Measurements from ENCODE around the gene MRPS17.

The MRPS17 gene

DNA sequence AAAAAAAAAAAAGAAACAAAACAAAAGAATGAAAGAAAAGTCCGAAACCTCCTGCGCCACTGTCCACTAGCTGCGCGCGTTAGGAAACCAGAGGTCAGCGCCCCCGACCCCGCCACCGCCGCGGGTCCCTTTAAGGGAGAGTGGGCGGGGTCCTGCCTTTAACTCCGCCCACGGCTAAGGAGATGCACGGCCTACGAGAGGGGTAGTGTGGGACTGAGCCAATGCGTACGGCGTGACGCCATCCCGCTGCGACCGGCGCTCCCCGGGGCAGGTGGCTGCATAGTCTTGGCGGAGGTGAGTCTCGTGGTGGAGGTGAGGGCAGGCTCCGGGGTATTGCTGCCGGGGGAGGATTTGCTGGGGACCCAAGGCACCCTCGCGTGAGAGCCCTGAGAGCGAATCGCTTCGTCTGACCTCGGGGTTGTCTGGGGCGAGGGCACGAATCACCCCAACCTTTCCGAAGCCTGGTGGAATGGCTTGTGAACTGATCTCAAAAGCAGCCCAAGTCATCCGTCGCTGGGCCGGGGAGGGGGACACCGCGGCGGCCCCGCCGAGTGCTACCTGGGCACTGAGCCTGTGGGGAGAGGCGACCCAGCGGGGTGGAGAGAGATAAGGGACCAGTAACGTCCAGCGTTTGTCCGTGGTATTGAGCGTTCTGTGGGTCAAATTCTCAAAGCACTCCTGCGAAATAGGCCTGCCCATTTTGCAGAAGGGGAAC lies at the start of gene MRPS17:
MRPS17 (plus strand) TSS at position 241 of the 715 bp plus-strand sequence. CDS start 1,319 bp downstream, outside the sequence.
- peak; percentile 90 to 92 for DNase-seq

DNA sequence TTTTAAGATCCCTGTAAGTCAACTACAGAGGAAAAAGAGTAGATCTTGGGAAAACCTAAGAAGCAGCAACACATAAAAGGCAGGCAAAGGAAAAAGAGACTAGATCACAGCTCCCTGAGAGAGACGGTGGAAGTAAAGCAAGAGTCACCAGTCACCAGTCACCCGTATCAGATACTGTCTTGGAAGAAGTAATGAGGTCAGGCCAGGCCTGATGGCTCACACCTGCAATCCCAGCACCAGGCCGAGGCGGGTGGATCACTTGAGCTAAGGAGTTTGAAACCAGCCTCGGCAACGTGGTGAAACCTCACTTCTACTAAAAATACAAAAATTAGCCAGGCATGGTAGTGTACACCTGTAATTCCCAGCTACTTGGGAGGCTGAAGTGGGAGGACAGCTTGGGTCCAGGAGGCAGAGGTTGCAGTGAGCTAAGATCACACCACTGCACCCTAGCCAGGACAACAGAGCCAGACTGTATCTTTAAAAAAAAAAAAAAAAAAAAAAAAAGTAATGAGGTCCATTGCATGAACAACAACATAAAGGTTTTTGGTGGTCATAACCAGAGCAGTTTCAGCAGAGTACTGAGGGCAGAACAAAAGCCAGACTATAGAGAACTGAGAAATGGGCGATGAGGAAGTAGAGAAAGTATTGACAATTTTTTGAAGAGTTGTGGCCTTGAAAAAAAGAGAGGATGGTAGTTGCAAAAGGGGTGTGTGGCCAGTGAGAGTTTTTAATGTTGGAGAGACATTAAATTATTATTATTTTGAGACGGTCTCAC lies 47.5 kb upstream of the MRPS17 start:
- DNase-seq = no peak

DNA sequence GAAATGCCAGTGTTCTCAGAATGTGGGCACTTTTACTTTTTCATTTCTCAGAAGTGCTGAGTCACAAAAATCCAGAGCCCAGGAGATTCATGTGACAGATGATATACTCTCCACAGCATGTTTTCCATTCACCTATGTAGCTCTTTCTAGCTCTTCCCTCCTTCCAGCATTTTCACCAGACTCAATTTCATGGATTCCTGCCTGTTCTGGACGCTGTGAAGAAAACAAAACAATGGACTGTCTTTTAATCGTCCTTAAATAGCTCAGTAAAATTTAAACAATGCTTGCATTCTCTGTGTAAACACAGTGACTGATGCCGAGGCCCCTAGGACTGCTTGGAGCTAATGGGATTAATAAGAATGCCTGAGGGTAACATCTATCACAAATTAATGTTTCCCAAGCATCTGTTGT lies 38.9 kb upstream of the MRPS17 start:
- no peak for DNase-seq

DNA sequence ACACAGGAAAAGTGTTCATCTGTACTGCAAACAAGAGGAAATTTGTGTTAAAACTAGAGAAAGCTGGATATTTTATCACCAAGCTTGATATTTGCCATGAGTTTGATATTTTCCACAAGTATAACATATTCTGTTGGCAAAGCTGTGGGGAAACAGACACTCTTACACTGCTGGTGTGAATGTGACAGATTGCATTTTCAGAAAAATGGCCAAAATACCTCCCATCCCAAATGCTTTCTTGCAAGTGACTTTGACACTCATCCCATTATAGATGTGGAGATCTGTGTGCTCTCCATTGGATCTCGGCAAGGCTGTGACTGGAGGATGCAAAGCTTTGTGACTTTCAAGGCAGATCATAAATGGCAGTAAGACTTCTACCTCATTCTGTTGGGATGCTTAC lies 33.9 kb upstream of the MRPS17 start:
- no peak for DNase-seq

DNA sequence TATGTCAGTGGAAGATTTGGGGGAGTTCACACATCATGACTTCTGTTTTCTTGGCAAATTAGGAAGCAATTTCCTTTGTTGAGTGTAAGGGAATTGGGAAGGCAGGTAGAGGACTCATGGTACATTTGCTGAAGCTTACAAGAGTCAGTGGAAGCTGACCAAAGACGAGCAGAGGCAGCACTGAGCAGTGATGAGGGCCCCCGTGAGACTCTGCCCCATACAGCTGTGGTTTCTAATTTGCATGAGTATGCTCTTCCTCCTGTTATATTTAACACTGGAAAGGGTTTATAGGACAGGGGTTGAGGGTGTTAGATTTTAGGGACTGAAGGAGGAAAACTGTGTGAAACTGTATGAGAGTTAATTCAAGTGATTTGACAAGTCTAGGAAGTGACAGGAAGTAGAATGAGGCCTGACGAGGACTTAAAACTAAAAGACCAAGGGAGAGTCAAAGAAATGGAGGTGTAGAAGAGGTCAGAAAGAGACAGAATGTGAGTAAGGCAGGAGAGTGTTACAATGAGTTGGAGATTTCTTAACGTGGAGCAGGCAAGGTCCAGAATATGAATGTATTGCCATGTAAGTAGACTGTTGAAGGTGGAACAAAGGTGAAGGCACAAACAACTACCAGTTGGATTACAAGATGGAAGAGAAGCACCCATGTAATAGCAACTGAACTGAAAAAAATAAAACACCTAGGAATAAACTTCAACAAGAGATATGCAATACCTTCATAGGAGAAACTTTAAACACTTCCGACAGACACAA lies 23.5 kb upstream of the MRPS17 start:
- DNase-seq = no peak

DNA sequence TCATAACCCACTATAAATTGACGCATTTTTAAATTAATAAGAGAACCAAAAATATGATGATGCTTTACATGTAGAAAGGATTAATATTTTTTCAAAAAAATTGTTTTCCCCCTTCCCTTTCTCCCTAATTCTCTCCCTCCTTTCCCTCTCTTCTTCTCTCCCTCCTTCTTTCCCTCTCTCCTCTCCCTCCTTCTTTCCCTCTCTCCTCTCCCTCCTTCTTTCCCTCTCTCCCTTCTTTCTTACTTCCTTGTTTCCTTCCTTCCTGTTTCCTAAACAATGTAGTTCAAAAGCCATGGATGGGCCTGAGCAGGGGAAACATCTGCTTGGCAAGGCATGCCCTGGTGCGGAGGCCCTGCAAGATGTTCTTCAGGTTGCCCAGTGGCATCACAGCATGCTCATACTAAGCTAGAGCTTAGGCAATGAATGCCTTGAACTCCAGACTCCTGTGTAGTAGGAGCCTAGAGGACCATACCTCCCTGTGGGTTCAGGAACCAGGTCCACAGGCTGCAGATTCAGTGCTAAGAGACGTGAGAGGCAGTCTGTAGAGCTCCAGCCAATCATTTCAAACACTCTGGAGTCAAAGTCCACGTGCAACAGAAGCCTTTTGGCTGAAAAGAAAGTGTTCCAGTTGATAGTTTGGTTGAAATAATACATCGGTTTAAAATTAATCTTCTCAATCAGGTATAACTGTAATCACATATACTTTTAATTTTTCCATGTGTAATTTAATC lies 20.1 kb upstream of the MRPS17 start:
- no peak for DNase-seq

DNA sequence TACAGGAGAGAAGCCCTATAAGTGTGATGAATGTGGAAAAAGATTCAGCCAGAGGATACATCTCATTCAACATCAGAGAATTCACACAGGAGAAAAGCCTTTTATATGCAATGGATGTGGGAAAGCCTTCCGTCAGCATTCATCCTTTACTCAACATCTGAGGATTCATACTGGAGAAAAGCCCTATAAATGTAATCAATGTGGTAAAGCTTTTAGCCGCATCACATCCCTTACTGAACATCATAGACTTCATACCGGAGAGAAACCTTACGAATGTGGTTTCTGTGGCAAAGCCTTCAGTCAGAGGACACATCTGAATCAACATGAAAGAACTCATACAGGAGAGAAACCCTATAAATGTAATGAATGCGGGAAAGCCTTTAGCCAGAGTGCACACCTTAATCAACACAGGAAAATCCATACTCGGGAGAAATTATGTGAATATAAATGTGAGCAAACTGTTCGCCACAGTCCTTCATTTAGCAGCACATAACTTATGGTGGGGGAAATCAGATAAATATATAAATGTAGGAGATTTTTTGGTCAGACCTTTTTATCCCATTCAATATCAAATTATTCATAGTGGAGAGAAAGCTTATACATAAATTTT lies 12.1 kb upstream of the MRPS17 start:
- DNase-seq = no peak

DNA sequence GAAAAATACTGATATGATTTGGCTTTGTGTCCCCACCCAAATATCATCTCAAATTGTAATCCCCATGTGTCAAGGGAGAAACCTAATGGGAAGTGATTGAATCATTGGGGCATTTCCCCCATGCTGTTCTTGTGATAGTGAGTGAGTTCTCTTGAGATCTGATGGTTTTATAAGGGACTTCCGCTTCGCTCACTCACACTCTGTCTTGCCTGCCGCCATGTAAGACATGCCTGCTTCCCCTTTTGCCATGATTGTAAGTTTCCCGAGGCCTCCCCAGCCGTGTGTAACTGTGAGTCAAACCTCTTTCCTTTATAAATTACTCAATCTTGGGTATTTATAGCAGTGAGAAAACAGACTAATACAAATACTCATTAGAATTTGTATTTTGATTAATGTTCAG lies 5.1 kb upstream of the MRPS17 start:
- no peak for DNase-seq

DNA sequence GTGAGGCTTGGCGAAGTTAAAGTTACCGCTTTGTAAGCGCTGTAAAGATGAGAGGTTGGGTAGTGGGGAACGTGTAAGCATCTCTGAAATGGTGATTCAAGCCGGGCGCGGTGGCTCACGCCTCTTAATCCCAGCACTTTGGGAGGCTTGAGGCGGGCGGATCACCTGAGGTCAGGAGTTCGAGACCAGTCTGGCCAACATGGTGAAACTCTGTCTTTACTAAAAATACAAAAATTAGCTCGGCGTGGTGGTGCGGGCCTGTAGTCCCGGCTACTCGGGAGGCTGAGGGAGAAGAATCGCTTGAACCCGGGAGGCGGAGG lies 635 bp downstream of the MRPS17 start:
- DNase-seq = peak; percentile 11 to 17

DNA sequence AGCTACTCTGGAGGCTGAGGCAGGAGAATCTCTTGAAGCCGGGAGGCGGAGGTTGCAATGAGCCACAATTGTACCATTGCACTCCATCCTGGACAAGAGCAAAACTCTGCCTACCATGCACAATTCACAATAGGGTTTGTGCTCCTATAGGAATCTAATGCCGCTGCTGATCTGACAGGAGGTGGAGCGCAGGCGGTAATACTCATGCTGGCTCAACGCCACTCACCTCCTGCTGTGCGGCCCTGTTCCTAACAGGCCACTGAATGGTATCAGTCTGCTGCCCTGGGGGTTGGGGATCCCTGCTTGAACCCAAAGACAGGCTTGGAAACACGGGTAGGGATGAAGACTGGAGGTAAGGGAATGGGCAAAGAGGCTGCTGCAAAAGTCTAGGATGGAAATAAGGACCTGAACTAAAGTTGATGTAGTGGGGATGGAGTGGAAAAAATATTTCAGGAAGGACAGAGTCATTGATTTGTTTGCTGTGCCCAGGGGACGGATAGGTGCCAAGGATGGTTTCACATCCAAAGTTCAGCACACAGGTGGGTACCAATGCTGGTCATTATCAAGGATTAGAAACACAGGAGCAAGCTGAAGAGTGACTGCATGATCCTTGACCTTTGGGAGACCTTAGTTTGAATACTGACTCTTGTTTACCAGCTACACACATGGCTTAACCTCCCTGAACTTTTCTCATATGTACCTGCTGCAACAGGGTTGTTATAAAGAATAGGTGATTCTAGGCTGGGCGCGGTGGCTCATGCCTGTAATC lies 2.2 kb downstream of the MRPS17 start:
- DNase-seq = no peak

DNA sequence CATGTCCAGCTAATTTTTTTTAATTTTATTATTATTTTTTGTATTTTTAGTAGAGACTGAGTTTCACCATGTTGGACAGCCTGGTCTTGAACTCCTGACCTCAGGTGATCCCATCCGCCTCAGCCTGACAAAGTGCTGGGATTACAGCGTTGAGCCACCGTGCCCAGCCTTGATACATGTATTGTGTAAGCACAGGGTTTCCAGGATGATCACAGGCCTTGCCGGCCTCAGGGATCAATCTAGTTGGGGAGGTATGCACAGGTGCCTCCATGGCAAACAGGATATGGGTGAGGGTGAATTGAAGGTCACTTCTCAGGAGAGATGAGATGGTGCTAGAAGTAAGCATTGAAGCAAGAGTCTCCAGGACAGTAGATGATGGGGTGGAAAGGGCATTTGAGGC lies 5.5 kb downstream of the MRPS17 start:
- DNase-seq = no peak

DNA sequence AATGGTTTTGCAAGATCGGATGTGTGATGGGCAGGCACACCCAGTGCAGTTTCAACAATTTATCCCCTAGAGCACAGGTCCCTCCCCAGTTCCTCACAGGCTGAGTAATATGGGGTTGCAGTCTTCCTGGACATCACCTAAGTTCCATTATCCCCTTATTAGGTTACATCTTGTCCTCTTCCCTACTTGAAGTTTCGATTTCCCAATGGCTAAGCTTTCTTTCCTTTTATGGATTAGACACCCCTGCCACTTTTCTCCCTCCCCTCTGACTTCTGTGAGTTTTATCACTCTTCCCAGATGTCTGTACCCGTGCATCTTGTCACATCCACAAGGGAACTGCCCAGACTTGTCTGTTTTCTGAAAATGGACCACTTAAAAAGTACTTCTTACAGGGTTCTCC lies 10.3 kb downstream of the MRPS17 start:
- no peak for DNase-seq

DNA sequence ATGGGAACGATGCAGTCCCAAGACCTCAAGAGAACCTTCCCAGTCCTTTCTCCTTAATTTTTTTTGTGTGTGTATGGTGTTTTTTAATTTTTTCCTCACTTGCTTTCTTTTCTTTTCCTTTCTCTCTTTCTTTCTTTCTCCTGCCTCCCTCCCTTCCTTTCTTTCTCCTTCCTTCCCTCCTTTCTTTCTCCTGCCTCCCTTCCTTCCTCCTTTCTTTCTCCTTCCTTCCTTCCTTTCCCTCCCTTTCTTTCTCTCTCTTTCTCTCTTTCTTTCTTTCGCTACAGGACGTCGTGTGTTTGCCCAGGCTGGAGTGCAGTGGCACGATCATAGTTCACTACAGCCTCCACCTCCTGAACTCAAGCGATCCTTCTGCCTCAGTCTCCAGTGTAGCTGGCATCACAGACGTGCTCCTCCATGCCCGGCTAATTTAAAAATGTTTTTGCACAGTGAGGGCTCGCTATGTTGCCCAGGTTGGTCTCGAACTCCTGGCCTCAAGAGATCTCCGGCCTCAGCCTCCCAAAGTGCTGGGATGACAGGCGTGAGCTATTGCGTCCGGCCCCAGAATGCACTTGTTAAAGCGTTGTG lies 12.0 kb downstream of the MRPS17 start:
- no peak for DNase-seq

DNA sequence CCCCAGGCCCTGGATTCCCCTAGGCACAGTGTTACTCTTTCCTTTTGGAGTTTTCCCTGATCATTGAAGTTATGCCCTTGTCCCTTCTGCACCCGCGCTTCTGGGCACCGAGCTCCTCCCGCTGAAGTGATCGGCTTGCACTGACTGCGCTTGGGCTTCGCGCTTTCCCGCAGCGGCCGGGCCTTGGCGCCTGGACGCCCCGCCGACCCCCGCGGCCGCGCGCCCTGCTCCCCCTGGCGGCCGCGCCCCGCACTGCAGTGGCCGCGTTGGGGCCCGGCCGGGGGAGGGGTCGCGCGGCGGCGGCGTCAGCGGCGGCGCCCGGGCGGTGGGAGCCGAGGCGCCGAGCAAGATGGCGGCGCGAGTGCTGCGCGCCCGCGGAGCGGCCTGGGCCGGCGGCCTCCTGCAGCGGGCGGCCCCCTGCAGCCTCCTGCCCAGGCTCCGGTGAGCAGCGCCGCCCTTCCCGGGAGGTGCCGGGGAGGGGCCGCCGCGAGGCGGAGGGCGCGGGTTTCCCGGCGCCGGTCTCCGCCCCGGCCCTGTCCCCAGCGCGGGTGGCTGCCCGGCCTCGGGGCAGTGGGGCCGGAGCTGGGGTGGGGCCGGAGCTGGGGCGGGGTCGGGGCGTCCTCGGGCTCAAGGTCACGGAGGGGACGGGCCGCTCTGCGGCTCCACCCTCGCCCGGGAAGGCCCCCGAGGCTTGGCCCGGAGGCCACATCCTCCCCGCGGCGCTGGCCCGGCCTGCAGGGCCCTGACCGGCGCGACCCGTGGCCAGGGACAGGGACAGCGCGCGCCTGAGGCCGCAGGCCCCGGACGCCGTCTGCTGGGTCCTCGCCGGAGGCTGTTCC lies 12.8 kb downstream of the MRPS17 start, which contains the start of gene NIPSNAP2:
NIPSNAP2 (plus strand) TSS at position 325 of the 839 bp plus-strand sequence; CDS start at position 350, 25 bp downstream.
- peak; percentile 58 to 59 for DNase-seq

DNA sequence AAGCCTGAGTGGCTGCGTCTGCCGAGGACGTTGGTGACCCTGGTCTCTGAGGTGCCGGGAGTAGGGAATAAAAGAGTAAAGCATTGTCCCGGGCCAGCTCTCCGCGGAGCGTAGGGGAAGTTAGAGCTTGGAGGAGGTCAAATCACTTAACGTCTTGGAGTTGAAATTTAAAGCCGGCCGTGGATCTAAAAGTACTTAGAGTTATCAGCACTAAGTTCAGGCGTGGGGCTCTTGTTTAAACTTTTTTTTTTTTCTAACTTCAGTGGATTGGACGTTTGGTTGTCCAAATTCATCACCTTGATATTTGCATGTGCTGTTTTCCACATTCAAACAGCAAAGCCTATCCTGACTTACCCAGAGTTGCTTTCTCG lies 13.4 kb downstream of the MRPS17 start:
- no peak for DNase-seq

DNA sequence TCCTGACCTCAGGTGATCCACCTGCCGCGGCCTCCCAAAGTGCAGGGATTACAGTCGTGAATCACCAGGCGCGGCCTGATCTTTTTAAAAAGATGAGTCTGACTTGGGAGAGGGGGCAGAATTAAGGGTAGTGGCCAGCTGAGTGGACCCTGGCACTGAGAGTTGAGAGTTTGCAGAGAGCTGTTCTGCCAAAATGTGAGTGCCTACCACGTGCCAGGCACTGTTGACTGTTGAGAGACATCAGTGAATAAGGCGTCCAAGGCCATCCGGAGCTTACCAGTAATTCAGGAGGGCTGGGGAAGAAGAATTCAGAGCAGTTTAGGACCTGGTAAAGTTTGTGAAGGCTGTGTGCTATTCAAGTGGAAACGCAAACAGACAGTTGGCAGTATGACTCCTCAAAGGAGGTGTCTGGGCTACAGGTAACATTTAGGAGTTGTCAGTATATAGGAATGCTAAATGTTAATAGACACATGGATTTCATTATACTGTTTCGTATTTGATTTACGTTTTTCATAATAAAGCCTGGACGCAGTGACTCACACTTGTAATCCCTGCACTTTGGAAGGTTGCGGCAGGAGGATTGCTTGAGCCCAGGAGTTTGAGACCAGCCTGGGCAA lies 14.2 kb downstream of the MRPS17 start:
- DNase-seq = no peak

DNA sequence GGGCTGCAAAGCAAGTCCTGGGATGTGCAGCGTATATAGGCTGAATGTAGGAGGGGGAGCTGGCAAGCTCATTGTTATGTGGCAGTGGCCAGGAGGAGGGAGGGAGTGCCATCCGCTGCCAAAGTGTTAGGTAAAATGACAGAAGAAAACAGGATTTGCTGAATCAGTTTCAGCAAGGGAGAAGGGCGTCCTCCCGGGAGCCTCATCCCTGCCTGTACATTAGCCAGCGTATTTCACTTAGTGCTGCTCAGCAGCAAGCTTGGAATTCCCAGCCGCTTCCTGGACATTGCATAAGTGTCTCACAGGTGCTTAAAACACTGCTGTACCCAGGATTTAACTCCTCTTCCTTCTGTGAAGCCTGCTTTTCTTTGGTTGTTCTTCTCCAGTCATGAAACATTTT lies 15.2 kb downstream of the MRPS17 start:
- DNase-seq = no peak

DNA sequence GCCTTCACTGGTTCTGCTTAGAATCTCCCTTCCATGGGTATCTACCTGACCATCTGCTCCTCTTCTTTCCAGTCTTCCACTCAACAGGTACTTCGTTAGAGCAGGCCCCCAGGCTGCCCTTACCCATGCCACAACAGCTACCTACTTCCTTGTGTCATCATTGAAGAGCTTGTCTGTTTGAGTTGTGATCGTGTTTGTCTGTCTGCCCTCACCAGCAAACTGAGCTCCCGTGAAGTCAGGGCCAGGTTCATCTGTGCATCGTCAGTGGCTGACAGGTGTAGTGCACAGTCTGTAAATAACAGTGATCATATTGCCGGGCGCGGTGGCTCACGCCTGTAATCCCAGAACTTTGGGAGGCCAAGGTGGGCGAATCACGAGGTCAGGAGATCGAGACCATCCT lies 17.7 kb downstream of the MRPS17 start:
- no peak for DNase-seq

DNA sequence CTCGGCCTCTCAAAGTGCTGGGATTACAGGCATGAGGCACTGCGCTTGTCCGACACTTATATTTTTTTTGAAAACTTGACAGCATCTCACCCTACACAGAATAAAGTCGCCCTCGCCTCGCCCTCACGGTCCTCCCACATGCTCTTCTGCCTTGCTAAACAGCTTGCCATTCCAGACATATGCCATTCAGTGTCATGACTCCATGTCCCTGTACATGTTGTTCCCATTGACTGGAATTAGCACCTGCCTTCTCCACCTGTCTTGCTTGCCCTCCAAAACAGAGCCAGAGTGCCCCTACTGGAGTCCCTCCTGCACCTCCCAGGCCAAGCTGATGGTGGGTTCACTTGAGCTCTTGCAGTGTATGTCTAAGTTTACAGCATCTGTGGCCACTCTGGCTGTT lies 18.9 kb downstream of the MRPS17 start:
- DNase-seq = no peak

DNA sequence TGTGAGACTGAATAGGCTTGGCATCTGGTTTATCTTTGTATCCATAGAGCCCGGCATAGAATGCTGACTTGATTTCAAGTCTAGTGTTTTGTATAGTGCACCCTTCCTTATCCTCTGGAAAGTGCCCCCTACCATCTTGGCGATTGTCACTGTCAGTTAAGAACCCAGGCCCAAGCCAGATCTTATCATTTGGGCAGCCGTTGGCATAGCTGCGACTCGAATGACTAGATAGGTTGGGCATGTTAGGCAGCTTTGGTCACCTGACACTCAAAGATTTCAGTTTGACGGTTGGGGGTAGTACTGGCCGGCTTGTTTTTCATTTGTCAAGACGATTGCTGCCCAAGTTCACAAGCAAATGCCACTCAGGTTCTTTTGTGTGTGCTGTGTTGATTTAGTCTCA lies 19.3 kb downstream of the MRPS17 start:
- no peak for DNase-seq

Data from activated CD4-positive, alpha-beta T cell treated with anti-CD3 and anti-CD28 coated beads, Interleukin-2, amount 50 U/mL, for 48 hours (primary cell).